ENCODE measurements around the gene SMYD3.

SMYD3 gene

GRCh38 chr1:245960171-245960570 is 546.9 kb downstream of the SMYD3 start:
- Histone ChIP-seq H3K36me3 (ENCODE audit: control insufficient read depth, insufficient read depth, low read length) (no peaks in the 10 kb centered on the region), H3K4me3 (replicated peaks; ENCODE audit: low read depth, low read length) (no peak overlapping the region), H3K27me3 (replicated peaks; ENCODE audit: control insufficient read depth, insufficient read depth, low read length) (no peaks in the 10 kb centered on the region)
- DNase-seq (ENCODE audit: extremely low read depth, insufficient read length) = no peak
- no peak for TF ChIP-seq CTCF (IDR thresholded peaks at IDR 0.05; ENCODE audit: insufficient read depth, low read length, poor library complexity, severe bottlenecking)

- Histone ChIP-seq H3K4me3 (replicated peaks; ENCODE audit: low read depth, low read length) (no peak overlapping the region), H3K27me3 (replicated peaks; ENCODE audit: control insufficient read depth, insufficient read depth, low read length) (no peaks in the 10 kb centered on the region), H3K36me3 (ENCODE audit: control insufficient read depth, insufficient read depth, low read length) (no peaks in the 10 kb centered on the region)
- TF ChIP-seq CTCF (IDR thresholded peaks at IDR 0.05; ENCODE audit: insufficient read depth, low read length, poor library complexity, severe bottlenecking) = no peak
- no peak for DNase-seq (ENCODE audit: extremely low read depth, insufficient read length)
Observed at GRCh38 chr1:245958016-245958415, 549.1 kb downstream of the SMYD3 start.

- no peak for DNase-seq (ENCODE audit: extremely low read depth, insufficient read length)
- no peak for TF ChIP-seq CTCF (IDR thresholded peaks at IDR 0.05; ENCODE audit: insufficient read depth, low read length, poor library complexity, severe bottlenecking)
- no peaks in the 10 kb centered on the region for H3K36me3 ChIP-seq (ENCODE audit: control insufficient read depth, insufficient read depth, low read length)
- H3K27me3 ChIP-seq (replicated peaks; ENCODE audit: control insufficient read depth, insufficient read depth, low read length) = no peaks in the 10 kb centered on the region
- H3K4me3 ChIP-seq (replicated peaks; ENCODE audit: low read depth, low read length) = no peak overlapping the region
Observed at GRCh38 chr1:245957427-245957826, 549.7 kb downstream of the SMYD3 start.

- TF ChIP-seq CTCF (IDR thresholded peaks at IDR 0.05; ENCODE audit: insufficient read depth, low read length, poor library complexity, severe bottlenecking) = no peak
- Histone ChIP-seq H3K36me3 (ENCODE audit: control insufficient read depth, insufficient read depth, low read length) (no peaks in the 10 kb centered on the region), H3K27me3 (replicated peaks; ENCODE audit: control insufficient read depth, insufficient read depth, low read length) (no peaks in the 10 kb centered on the region), H3K4me3 (replicated peaks; ENCODE audit: low read depth, low read length) (no peak overlapping the region)
- no peak for DNase-seq (ENCODE audit: extremely low read depth, insufficient read length)
Observed at GRCh38 chr1:245956225-245956624, 550.9 kb downstream of the SMYD3 start.

- no peak for DNase-seq (ENCODE audit: extremely low read depth, insufficient read length)
- Histone ChIP-seq H3K36me3 (ENCODE audit: control insufficient read depth, insufficient read depth, low read length) (no peaks in the 10 kb centered on the region), H3K4me3 (replicated peaks; ENCODE audit: low read depth, low read length) (peak overlapping the region; percentile 51)
Observed at GRCh38 chr1:245953876-245954660, 553.0 kb downstream of the SMYD3 start.

More at GRCh38 chr1:245953876-245954660, 553.0 kb downstream of the SMYD3 start:
- TF ChIP-seq CTCF (IDR thresholded peaks at IDR 0.05; ENCODE audit: insufficient read depth, low read length, poor library complexity, severe bottlenecking) = no peak
- H3K27me3 ChIP-seq (replicated peaks; ENCODE audit: control insufficient read depth, insufficient read depth, low read length) = no peaks in the 10 kb centered on the region

All from GM06990 (cell line).